GM23248 (cell line): ENCODE data around the gene CHST11. TPM values are rescaled to one million over a fixed set of nuclear protein-coding genes. Genes with fewer than 3 reads are reported as not detected.
A peak's percentile ranks its signal among the peaks of the same experiment; 100 is the strongest.

Source experiments
- DNase-seq: peaks from one replicate; pipeline ENCODE4 v3.0.0-alpha.2; 2015
- H2AFZ ChIP-seq: fragments of 200-600 bp; sonication (generic); 2 replicates; pipeline ENCODE4 v1.6.1; 2016; ENCODE audit warnings: antibody characterized with exemption
- H3F3A ChIP-seq: fragments of 200-600 bp; sonication (generic); 2 replicates; pipeline ENCODE4 v1.6.1; 2016; ENCODE audit warnings: mild to moderate bottlenecking, antibody characterized with exemption, mixed run types; ENCODE audit not compliant: insufficient read depth
- H3K27ac ChIP-seq: fragments of 200-600 bp; sonication (generic); 2 replicates; pipeline ENCODE4 v1.5.1; 2016; ENCODE audit warnings: mild to moderate bottlenecking
- H3K27me3 ChIP-seq: fragments of 200-600 bp; sonication (generic); replicated peaks from 2 replicates; pipeline ENCODE4 v1.6.1; 2016; ENCODE audit warnings: mild to moderate bottlenecking; ENCODE audit not compliant: insufficient read depth
- H3K36me3 ChIP-seq: fragments of 200-600 bp; sonication (generic); 2 replicates; pipeline ENCODE4 v1.6.1; 2016; ENCODE audit warnings: low read depth, mild to moderate bottlenecking
- H3K4me1 ChIP-seq: fragments of 200-600 bp; sonication (generic); 2 replicates; pipeline ENCODE4 v1.6.1; 2016; ENCODE audit warnings: mild to moderate bottlenecking; ENCODE audit not compliant: insufficient read depth
- H3K4me2 ChIP-seq: fragments of 200-600 bp; sonication (generic); one replicate; pipeline ENCODE4 v1.6.1; 2016; ENCODE audit warnings: mild to moderate bottlenecking; ENCODE audit not compliant: unreplicated experiment
- H3K4me3 ChIP-seq: fragments of 200-600 bp; sonication (generic); 2 replicates; pipeline ENCODE4 v1.5.1; 2016; ENCODE audit warnings: mild to moderate bottlenecking
- H3K79me2 ChIP-seq: fragments of 200-600 bp; sonication (generic); 2 replicates; pipeline ENCODE4 v1.6.1; 2016; ENCODE audit warnings: mild to moderate bottlenecking; ENCODE audit not compliant: insufficient read depth
- H3K9ac ChIP-seq: fragments of 200-600 bp; sonication (generic); 2 replicates; pipeline ENCODE4 v1.6.1; 2016; ENCODE audit warnings: mild to moderate bottlenecking
- H3K9me2 ChIP-seq: fragments of 200-600 bp; sonication (generic); 2 replicates; pipeline ENCODE4 v1.6.1; 2016; ENCODE audit warnings: mixed run types, mild to moderate bottlenecking, moderate library complexity; ENCODE audit not compliant: insufficient read depth
- H3K9me3 ChIP-seq: fragments of 200-600 bp; sonication (generic); one replicate; pipeline ENCODE4 v1.6.1; 2017; ENCODE audit warnings: low read depth
- H4K20me1 ChIP-seq: fragments of 200-600 bp; sonication (generic); 2 replicates; pipeline ENCODE4 v1.6.0; 2016; ENCODE audit not compliant: insufficient read depth
- EZH2 ChIP-seq: fragments of 200-600 bp; sonication (generic); IDR thresholded peaks from 2 replicates; pipeline ENCODE4 v1.6.1; 2018; ENCODE audit warnings: antibody characterized with exemption, mild to moderate bottlenecking; ENCODE audit not compliant: insufficient read depth, poor library complexity, severe bottlenecking
- EZH2phosphoT487 ChIP-seq: fragments of 200-600 bp; sonication (generic); IDR thresholded peaks from 2 replicates; pipeline ENCODE4 v1.6.1; 2018; ENCODE audit warnings: antibody characterized with exemption, moderate library complexity, mild to moderate bottlenecking, low read depth; ENCODE audit not compliant: insufficient read depth
- WGBS, 2 experiments: methylation state at CpG; one replicate each; pipeline ENCODE4 v1.1.6; 2015 to 2017; ENCODE audit warnings: low lambda C conversion rate in 2 of 2, low coverage in 1 of 2; ENCODE audit errors: missing lambda C conversion rate in 2 of 2; 5-methylcytosine and 5-hydroxymethylcytosine counted together
- in situ Hi-C: fragments of 300-500 bp; cut with MboI; formaldehyde crosslinking; loops from 2 replicates; pipeline ENCODE4 v1.15.0; 2020
- polyA plus RNA-seq: library from polyadenylated mRNA; unstranded; fragments of >200 nt; fragmentation: Nextera tagmentation; extraction: Ambion mirVana; gene quantifications from 2 replicates; pipeline ENCODE4 v1.2.1, GENCODE V29; 2016
- total RNA-seq: library from RNA; depleted of rRNA; stranded (reverse); fragments of >200 nt; shearing (Covaris generic); gene quantifications from 2 replicates; pipeline ENCODE4 v1.2.3, GENCODE V29; 2014

The CHST11 gene
- total and polyA plus RNA-seq, 2 experiments from 2014 or later = 3.7 to 5.4 TPM

DNA sequence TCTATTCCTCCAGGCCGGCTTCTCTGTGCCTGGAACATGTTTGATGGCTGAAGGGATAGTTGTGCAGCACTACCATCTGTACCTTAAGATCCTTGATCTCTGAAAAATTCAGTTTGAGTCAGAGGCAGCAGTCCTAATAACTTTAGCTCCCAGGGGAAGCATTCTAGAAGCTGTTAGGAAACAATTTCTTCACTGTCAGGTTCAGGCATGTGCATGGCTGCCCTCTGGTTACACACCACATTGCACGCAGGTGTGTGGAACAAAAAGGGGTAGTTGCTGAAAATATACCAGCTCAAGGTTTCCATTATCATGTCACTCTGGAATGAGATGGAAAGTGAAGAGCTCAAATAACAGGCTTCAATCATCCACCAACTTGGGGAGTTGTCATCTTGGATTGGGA lies 80.1 kb downstream of the CHST11 start:
- Histone ChIP-seq H3K9me3 (no peaks in the 10 kb centered on the region), H3K4me3 (no peak overlapping the region), H3F3A (no peaks in the 10 kb centered on the region), H3K9me2 (no peaks in the 10 kb centered on the region), H3K4me2 (no peak overlapping the region), H3K27ac (no peak overlapping the region), H4K20me1 (no peaks in the 10 kb centered on the region), H3K36me3 (no peaks in the 10 kb centered on the region), H3K4me1 (peaks cover 15% of the 10 kb centered on the region), H3K79me2 (peaks cover 6% of the 10 kb centered on the region; the same call in 1 of the 2 replicates), H2AFZ (no peak overlapping the region), H3K9ac (no peak overlapping the region), H3K27me3 (no peaks in the 10 kb centered on the region)
- TF ChIP-seq EZH2phosphoT487 (no peak), EZH2 (no peak)
- peak; percentile 17 for DNase-seq
- in situ Hi-C loops = no loop called here
- WGBS, 2 experiments = 93 to 98% methylated on average over 2 of the region's 2 CpGs

DNA sequence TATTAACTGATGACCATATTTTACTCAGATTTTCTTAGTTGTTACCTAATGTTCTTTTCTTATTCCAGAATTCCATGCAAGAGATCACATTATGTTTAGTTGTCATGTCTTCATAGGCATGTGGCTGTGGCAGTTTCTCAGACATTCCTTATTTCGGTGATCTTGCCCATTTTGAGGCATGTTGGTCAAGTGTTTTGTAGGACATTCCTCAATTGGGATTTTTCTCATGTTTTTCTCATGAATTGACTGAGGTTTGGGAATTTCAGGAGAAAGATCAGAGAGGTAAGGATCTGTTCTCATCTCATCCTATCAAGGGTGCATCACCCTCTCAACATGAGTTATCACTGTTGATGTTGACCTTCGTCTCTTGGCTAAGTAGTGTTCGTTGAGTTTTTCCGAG lies 81.3 kb downstream of the CHST11 start:
- H3K4me1 ChIP-seq = peaks cover 15% of the 10 kb centered on the region
- H3K9me2 ChIP-seq = no peaks in the 10 kb centered on the region
- H3K4me2 ChIP-seq = no peak overlapping the region
- H3K9ac ChIP-seq = no peak overlapping the region
- in situ Hi-C loops = no loop called here
- no peak for DNase-seq
- peaks cover 3% of the 10 kb centered on the region; the same call in 1 of the 2 replicates for H3K79me2 ChIP-seq
- H3K36me3 ChIP-seq = no peaks in the 10 kb centered on the region
- H2AFZ ChIP-seq = no peak overlapping the region
- no peaks in the 10 kb centered on the region for H4K20me1 ChIP-seq
- H3F3A ChIP-seq = no peaks in the 10 kb centered on the region
- no peaks in the 10 kb centered on the region for H3K9me3 ChIP-seq
- no peaks in the 10 kb centered on the region for H3K27me3 ChIP-seq
- TF ChIP-seq EZH2phosphoT487 (no peak), EZH2 (no peak)
- no peak overlapping the region for H3K27ac ChIP-seq
- H3K4me3 ChIP-seq = no peak overlapping the region
- WGBS, 2 experiments = 80 to 92% methylated on average over 4 of the region's 4 CpGs

DNA sequence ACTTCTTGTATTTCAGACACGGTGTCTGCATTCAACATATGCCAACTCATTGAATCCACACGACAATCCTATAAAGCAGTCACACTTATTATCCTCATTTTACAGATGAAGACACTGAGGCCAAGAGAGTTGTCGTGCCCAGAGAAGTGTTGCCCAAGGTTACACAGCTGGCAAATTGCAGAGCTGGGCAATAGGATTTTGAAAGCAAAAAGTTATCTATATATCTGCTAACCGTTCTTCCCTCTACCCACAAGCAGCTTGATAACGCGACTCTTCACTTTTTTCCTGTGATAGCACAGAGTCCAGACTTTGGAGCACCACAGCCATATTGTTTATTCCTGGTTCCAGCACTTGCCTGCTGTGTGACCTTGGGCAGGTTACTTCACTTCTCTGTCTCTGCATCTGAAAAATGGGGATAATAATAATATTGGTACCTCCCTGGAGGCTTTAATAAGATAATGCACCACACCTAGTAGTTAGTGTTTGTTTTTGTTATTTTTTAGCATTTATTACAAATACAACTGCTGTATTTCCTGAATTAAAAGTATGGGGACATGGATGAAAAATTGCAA lies 82.2 kb downstream of the CHST11 start:
- H3K79me2 ChIP-seq = no peaks in the 10 kb centered on the region; the same call in 1 of the 2 replicates
- H4K20me1 ChIP-seq = no peaks in the 10 kb centered on the region
- no peaks in the 10 kb centered on the region for H3F3A ChIP-seq
- H2AFZ ChIP-seq = no peak overlapping the region
- 88 to 95% methylated on average over 6 of the region's 6 CpGs for WGBS, 2 experiments
- H3K4me2 ChIP-seq = no peak overlapping the region
- DNase-seq = no peak
- no peak overlapping the region for H3K9ac ChIP-seq
- no peaks in the 10 kb centered on the region for H3K9me3 ChIP-seq
- no peaks in the 10 kb centered on the region for H3K27me3 ChIP-seq
- H3K4me3 ChIP-seq = no peak overlapping the region
- H3K9me2 ChIP-seq = no peaks in the 10 kb centered on the region
- peaks cover 15% of the 10 kb centered on the region for H3K4me1 ChIP-seq
- H3K36me3 ChIP-seq = no peaks in the 10 kb centered on the region
- H3K27ac ChIP-seq = no peak overlapping the region
- TF ChIP-seq EZH2phosphoT487 = no peak
- no peak for TF ChIP-seq EZH2
- in situ Hi-C loops = no loop called here

DNA sequence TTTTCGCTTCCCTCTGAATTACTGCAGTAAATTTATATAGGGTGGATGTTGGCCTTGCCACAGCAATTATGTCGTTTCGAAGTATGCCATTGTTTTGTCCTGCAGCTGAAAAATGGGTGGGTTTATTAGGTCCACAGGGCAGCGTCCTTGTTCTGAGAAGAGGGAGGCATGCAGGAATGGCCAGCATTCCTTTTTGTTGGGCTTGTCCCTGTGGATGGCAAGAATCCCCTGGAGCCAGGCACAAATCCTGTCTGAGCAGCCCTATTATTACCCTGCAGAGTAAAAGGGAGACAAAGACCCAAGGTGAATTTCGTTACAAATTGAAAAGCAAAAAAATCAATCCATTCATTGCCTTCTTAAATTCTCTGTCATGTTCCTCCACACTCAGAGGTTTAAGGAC lies 88.1 kb downstream of the CHST11 start:
- H3K79me2 ChIP-seq = peaks cover 10% of the 10 kb centered on the region; the same call in 1 of the 2 replicates
- no peak overlapping the region for H3K4me3 ChIP-seq
- no peaks in the 10 kb centered on the region for H3K27me3 ChIP-seq
- no peak overlapping the region for H3K4me2 ChIP-seq
- H2AFZ ChIP-seq = no peak overlapping the region
- no peaks in the 10 kb centered on the region for H4K20me1 ChIP-seq
- no peak overlapping the region for H3K27ac ChIP-seq
- H3K36me3 ChIP-seq = no peaks in the 10 kb centered on the region
- H3K9me3 ChIP-seq = no peaks in the 10 kb centered on the region
- in situ Hi-C loops = no loop called here
- H3K9ac ChIP-seq = no peak overlapping the region
- WGBS, 2 experiments = 93 to 96% methylated on average over 5 of the region's 5 CpGs
- no peak for DNase-seq
- H3K9me2 ChIP-seq = no peaks in the 10 kb centered on the region
- no peaks in the 10 kb centered on the region for H3F3A ChIP-seq
- no peaks in the 10 kb centered on the region for H3K4me1 ChIP-seq
- TF ChIP-seq EZH2phosphoT487 (no peak), EZH2 (no peak)
